PFSK-1 (cell line): Measurements from ENCODE around the gene DISC1.

Experiments used
- FOXP2 ChIP-seq: optimal IDR thresholded peaks from 2 replicates; pipeline ENCODE3; 2011; ENCODE audit warnings: borderline replicate concordance, control low read depth, inconsistent platforms; ENCODE audit not compliant: insufficient read depth; ENCODE audit errors: extremely low read length, extremely low read depth
- POLR2AphosphoS5 ChIP-seq: IDR thresholded peaks from 2 replicates; pipeline ENCODE4 v1.6.1; 2012; ENCODE audit warnings: low read depth, mild to moderate bottlenecking, control low read depth, low read length, moderate library complexity
- REST ChIP-seq, 2 experiments: IDR thresholded peaks; 2 replicates each; pipeline versions ENCODE4 v1.6.1 to v1.8.0; 2011 to 2012; ENCODE audit warnings: low read depth in 2 of 2, low read length in 2 of 2, control low read depth in 1 of 2, inconsistent platforms in 1 of 2, mild to moderate bottlenecking in 1 of 2, moderate library complexity in 1 of 2; ENCODE audit not compliant: insufficient read depth in 1 of 2
- SIN3A ChIP-seq: IDR thresholded peaks from 2 replicates; pipeline ENCODE4 v1.6.1; 2012; ENCODE audit warnings: mild to moderate bottlenecking, low read length, moderate library complexity, borderline replicate concordance; ENCODE audit not compliant: insufficient read depth

- TF ChIP-seq POLR2AphosphoS5 (no peak), SIN3A (no peak), REST (IDR thresholded peaks at IDR 0.05; ENCODE audit: insufficient read depth in 1 of 2, low read depth in 2 of 2, low read length in 2 of 2) (no peak), FOXP2 (no peak)
Measured at GRCh38 chr1:231603598-231604275, 22.9 kb upstream of the DISC1 start.
